Vagina (tissue), 2 donors: Measurements from ENCODE around the gene AQP12B. TPM values are rescaled to one million over a fixed set of nuclear protein-coding genes. Genes with fewer than 3 reads are reported as not detected.

ENCODE experiments used
- DNase-seq, 2 donors: peaks; one replicate each; pipeline ENCODE4 v3.0.0-alpha.2; 2017; ENCODE audit errors: extremely low spot score in 2 of 2
- H3K27ac ChIP-seq: fragments of 200-600 bp; sonication (generic); one replicate; pipeline ENCODE4 v1.5.1; 2019
- H3K27me3 ChIP-seq: fragments of 200-600 bp; sonication (generic); one replicate; pipeline ENCODE4 v1.5.1; 2019
- H3K36me3 ChIP-seq, 2 donors: fragments of 200-600 bp; sonication (generic); one replicate each; pipeline ENCODE4 v1.5.1; 2017 to 2019
- H3K4me1 ChIP-seq: fragments of 200-600 bp; sonication (generic); one replicate; pipeline ENCODE4 v1.5.1; 2019
- H3K4me3 ChIP-seq, 2 donors: fragments of 200-600 bp; sonication (generic); 1 replicate in 1 of 2; 2 replicates in 1 of 2; pipeline ENCODE4 v1.5.1; 2016 to 2019
- H3K9me3 ChIP-seq: fragments of 200-600 bp; sonication (generic); one replicate; pipeline ENCODE4 v1.5.1; 2019
- POLR2A ChIP-seq, 2 donors: fragments of 450-650 bp; IDR thresholded peaks; one replicate each; pipeline ENCODE4 v1.6.1; 2017; ENCODE audit warnings: antibody characterized with exemption in 2 of 2, mild to moderate bottlenecking in 2 of 2, moderate library complexity in 2 of 2
- POLR2AphosphoS5 ChIP-seq, 2 donors: sonication (generic); formaldehyde crosslinking; IDR thresholded peaks; one replicate each; pipeline ENCODE4 v1.9.0; 2017; ENCODE audit warnings: antibody characterized with exemption in 2 of 2, mild to moderate bottlenecking in 2 of 2, low read depth in 1 of 2; ENCODE audit not compliant: insufficient read depth in 1 of 2
- intact Hi-C: fragments of 100-400 bp; cut with DNase I; formaldehyde crosslinking; loops from one replicate; pipeline ENCODE4 v1.15.1; 2023
- total RNA-seq: library from RNA; depleted of rRNA; stranded (reverse); fragments of >200 nt; gene quantifications from one replicate; pipeline ENCODE4 v1.2.3, GENCODE V29; 2016
- TF ChIP-seq, protein P1 (sequence below), 3 experiments: fragments of 450-650 bp in 2 of 3; fragments of 200-600 bp in 1 of 3; sonication (generic) in 1 of 3; IDR thresholded peaks; one replicate each; pipeline ENCODE4 v1.5.1; 2017 to 2019; ENCODE audit warnings: antibody characterized with exemption in 3 of 3, mild to moderate bottlenecking in 2 of 3, moderate library complexity in 2 of 3

AQP12B gene
- total RNA-seq, 1 donor from 2014 or later, result not detected

DNA sequence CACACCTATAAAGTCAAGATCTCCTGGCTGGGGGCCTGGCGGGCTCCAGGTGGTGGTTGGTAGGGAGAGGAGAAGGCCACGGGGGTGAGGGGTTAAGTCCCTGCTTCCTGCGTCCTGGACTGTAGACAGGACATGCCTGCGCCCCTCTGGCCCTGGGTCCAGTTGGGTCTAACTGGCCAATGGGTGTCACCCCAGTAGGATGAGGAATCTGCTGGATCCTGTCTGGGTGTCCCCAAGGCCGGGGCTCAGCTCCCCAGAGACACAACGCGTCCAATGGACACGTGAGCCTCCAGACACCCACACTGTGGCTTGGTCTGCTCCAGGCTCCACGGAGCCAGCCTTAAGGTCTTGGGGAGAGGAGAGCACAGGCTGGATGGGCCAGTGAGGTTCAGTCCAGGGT is 28.6 kb upstream of the AQP12B start:
- H3K36me3 ChIP-seq, result no peaks in the 10 kb centered on the region
- intact Hi-C loops, result no loop called here
- no peaks in the 10 kb centered on the region for H3K4me1 ChIP-seq
- no peak overlapping the region for H3K4me3 ChIP-seq
- H3K27ac ChIP-seq, result no peak overlapping the region
- TF ChIP-seq POLR2AphosphoS5 (IDR thresholded peaks at IDR 0.05; ENCODE audit: insufficient read depth in 1 of 2, low read depth in 1 of 2) (no peak), POLR2A (IDR thresholded peaks at IDR 0.05) (no peak)
- TF ChIP-seq, protein P1, sequence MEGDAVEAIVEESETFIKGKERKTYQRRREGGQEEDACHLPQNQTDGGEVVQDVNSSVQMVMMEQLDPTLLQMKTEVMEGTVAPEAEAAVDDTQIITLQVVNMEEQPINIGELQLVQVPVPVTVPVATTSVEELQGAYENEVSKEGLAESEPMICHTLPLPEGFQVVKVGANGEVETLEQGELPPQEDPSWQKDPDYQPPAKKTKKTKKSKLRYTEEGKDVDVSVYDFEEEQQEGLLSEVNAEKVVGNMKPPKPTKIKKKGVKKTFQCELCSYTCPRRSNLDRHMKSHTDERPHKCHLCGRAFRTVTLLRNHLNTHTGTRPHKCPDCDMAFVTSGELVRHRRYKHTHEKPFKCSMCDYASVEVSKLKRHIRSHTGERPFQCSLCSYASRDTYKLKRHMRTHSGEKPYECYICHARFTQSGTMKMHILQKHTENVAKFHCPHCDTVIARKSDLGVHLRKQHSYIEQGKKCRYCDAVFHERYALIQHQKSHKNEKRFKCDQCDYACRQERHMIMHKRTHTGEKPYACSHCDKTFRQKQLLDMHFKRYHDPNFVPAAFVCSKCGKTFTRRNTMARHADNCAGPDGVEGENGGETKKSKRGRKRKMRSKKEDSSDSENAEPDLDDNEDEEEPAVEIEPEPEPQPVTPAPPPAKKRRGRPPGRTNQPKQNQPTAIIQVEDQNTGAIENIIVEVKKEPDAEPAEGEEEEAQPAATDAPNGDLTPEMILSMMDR (IDR thresholded peaks at IDR 0.05), result no peak
- H3K27me3 ChIP-seq, result no peaks in the 10 kb centered on the region
- no peak for DNase-seq
- no peaks in the 10 kb centered on the region for H3K9me3 ChIP-seq

DNA sequence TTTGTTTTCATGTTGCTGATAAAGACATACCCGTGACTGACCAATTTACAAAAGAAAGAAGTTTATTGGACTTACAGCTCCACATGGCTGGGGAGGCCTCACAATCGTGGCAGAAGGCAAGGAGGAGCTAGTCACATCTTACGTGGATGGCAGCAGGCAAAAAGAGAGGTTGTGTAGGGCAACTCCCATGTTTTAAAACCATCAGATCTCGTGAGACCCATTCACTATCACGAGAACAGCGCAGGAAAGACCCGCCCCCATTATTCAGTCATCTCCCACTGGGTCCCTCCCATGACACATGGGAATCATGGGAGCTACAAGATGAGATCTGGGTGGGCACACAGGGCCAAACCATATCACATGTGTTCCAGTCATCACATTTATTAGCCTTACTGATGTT is 25.8 kb upstream of the AQP12B start:
- H3K27ac ChIP-seq, result no peak overlapping the region
- TF ChIP-seq, protein P1 (IDR thresholded peaks at IDR 0.05), result no peak
- TF ChIP-seq POLR2AphosphoS5 (IDR thresholded peaks at IDR 0.05; ENCODE audit: insufficient read depth in 1 of 2, low read depth in 1 of 2) (no peak), POLR2A (IDR thresholded peaks at IDR 0.05) (no peak)
- no peaks in the 10 kb centered on the region for H3K27me3 ChIP-seq
- intact Hi-C loops, result no loop called here
- H3K4me3 ChIP-seq, result no peak overlapping the region
- no peaks in the 10 kb centered on the region for H3K36me3 ChIP-seq
- no peak for DNase-seq
- no peaks in the 10 kb centered on the region for H3K9me3 ChIP-seq
- H3K4me1 ChIP-seq, result no peaks in the 10 kb centered on the region

DNA sequence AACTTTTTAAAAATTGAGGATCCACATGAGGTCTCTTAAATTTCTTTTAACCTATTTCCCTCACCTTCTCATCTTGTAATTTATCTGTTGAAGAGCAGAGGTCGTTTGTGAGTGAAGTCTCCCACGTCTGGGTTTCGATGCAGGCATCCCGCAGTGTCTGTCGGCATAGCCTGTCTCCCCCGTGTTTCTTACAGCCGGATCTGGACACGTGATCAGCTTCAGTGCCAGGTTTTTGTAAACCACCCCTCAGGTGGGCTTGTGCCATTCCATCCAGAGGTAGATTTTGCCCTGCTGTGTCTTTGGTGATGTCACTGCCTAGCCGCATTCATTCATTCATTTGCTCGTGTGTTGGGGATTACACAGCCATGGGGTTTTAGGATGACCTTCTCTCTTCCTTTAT is 25.1 kb upstream of the AQP12B start:
- DNase-seq, result no peak
- H3K4me1 ChIP-seq, result no peaks in the 10 kb centered on the region
- H3K27ac ChIP-seq, result no peak overlapping the region
- no peaks in the 10 kb centered on the region for H3K9me3 ChIP-seq
- TF ChIP-seq POLR2AphosphoS5 (IDR thresholded peaks at IDR 0.05; ENCODE audit: insufficient read depth in 1 of 2, low read depth in 1 of 2) (no peak), POLR2A (IDR thresholded peaks at IDR 0.05) (no peak)
- TF ChIP-seq, protein P1 (IDR thresholded peaks at IDR 0.05), result no peak
- H3K4me3 ChIP-seq, result no peak overlapping the region
- H3K36me3 ChIP-seq, result no peaks in the 10 kb centered on the region
- intact Hi-C loops, result no loop called here
- no peaks in the 10 kb centered on the region for H3K27me3 ChIP-seq

DNA sequence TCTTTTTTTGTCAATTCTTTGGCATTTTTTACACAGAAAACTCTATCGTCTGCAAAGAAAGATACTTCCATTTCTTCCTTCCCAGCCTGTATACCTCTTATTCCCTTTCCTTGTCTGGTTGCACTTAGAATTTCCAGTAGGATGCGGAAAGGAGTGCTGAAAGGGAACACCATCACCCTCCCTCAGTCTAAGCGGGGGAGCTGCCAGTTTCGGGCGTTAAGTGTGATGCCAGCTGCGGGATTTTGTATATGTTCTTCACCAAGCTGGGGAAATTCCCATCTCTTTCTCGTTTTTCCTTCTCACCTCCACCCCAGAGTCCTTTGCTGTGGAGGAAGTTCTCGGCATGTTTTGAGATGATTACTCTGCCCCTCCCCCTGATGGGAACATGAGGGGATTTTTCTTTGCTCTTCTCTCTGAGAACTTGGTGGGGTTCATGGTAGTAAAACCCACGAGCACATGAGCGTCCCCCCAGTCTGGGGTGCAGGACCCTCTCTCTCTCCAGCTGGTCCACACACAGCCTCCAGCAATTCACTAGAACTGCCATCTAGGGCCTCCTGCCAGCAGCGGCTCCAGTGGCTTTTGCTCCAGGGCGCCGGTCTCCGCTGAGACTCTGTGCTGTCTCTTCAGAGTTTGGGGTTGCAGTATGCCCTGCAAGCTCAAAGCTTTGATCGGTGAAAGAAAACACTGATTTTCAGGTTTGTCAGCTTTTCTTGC is 24.5 kb upstream of the AQP12B start:
- TF ChIP-seq, protein P1 (IDR thresholded peaks at IDR 0.05), result no peak
- no peak for TF ChIP-seq POLR2AphosphoS5 (IDR thresholded peaks at IDR 0.05; ENCODE audit: insufficient read depth in 1 of 2, low read depth in 1 of 2)
- no peak for TF ChIP-seq POLR2A (IDR thresholded peaks at IDR 0.05)
- Histone ChIP-seq H3K4me3 (no peak overlapping the region), H3K27me3 (no peaks in the 10 kb centered on the region), H3K9me3 (no peaks in the 10 kb centered on the region), H3K4me1 (no peaks in the 10 kb centered on the region), H3K27ac (no peak overlapping the region), H3K36me3 (no peaks in the 10 kb centered on the region)
- intact Hi-C loops, result no loop called here
- no peak for DNase-seq

DNA sequence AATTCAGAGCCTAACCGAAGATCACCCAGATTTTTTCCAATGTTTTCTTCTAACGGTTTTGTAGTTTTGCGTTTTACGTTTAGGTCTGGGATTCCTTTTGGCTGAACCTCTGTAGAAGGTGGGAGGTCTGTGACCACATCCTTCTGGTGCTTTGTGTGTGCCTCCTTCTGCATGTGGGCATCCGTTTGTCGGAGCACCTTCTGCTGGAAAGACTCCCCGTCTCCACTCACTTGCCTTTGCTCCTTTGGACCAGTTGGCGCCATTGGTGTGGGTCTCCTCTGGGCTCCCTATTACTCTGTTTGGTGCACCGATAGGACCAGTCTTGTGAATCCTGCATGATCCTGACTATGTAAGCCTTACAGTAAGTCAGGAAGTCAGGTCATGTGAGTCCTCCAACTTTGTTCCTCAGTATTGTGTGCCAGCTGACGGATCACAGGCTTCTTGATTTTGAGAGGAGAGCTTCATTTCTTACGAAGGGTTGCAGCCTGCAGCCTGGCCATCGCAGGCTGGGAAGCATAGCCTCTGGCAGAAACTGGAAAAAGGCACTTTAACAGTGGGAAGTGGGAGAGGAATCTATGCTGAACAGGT is 22.6 kb upstream of the AQP12B start:
- TF ChIP-seq POLR2A (IDR thresholded peaks at IDR 0.05) (no peak), POLR2AphosphoS5 (IDR thresholded peaks at IDR 0.05; ENCODE audit: insufficient read depth in 1 of 2, low read depth in 1 of 2) (no peak)
- TF ChIP-seq, protein P1 (IDR thresholded peaks at IDR 0.05), result no peak
- H3K9me3 ChIP-seq, result no peaks in the 10 kb centered on the region
- DNase-seq, result no peak
- no peaks in the 10 kb centered on the region for H3K27me3 ChIP-seq
- intact Hi-C loops, result no loop called here
- no peak overlapping the region for H3K4me3 ChIP-seq
- H3K4me1 ChIP-seq, result no peaks in the 10 kb centered on the region
- no peak overlapping the region for H3K27ac ChIP-seq
- H3K36me3 ChIP-seq, result no peaks in the 10 kb centered on the region
